ENCODE results near the gene SH2D2A. TPM values are rescaled to one million over a fixed set of nuclear protein-coding genes. Genes with fewer than 3 reads are reported as not detected.

SH2D2A gene
- total RNA-seq, 4 donors from 2014 or later: 2.2 to 6.5 (median 3.7) TPM

DNA sequence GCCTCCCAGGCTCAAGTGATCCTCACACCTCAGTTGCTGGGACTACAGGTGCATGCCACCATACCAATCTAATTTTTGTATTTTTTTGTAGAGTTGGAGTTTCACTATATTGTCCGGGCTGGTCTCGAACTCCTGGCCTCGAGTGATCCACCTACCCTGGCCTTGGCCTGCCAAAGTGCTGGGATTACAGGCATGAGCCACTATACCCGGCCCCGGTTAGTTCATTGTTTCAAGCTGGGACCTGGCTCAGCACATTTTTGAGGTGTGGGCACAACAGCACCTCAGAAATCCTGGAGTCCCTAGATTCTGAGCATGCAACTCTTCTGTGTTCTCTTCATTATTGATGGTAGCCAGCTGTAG lies 21.3 kb downstream of the SH2D2A start:
- no peak for ATAC-seq (ENCODE audit: low FRiP score)
- TF ChIP-seq, protein P1, sequence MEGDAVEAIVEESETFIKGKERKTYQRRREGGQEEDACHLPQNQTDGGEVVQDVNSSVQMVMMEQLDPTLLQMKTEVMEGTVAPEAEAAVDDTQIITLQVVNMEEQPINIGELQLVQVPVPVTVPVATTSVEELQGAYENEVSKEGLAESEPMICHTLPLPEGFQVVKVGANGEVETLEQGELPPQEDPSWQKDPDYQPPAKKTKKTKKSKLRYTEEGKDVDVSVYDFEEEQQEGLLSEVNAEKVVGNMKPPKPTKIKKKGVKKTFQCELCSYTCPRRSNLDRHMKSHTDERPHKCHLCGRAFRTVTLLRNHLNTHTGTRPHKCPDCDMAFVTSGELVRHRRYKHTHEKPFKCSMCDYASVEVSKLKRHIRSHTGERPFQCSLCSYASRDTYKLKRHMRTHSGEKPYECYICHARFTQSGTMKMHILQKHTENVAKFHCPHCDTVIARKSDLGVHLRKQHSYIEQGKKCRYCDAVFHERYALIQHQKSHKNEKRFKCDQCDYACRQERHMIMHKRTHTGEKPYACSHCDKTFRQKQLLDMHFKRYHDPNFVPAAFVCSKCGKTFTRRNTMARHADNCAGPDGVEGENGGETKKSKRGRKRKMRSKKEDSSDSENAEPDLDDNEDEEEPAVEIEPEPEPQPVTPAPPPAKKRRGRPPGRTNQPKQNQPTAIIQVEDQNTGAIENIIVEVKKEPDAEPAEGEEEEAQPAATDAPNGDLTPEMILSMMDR (IDR thresholded peaks at IDR 0.05): no peak
- DNase-seq (ENCODE audit: low spot score): no peak

DNA sequence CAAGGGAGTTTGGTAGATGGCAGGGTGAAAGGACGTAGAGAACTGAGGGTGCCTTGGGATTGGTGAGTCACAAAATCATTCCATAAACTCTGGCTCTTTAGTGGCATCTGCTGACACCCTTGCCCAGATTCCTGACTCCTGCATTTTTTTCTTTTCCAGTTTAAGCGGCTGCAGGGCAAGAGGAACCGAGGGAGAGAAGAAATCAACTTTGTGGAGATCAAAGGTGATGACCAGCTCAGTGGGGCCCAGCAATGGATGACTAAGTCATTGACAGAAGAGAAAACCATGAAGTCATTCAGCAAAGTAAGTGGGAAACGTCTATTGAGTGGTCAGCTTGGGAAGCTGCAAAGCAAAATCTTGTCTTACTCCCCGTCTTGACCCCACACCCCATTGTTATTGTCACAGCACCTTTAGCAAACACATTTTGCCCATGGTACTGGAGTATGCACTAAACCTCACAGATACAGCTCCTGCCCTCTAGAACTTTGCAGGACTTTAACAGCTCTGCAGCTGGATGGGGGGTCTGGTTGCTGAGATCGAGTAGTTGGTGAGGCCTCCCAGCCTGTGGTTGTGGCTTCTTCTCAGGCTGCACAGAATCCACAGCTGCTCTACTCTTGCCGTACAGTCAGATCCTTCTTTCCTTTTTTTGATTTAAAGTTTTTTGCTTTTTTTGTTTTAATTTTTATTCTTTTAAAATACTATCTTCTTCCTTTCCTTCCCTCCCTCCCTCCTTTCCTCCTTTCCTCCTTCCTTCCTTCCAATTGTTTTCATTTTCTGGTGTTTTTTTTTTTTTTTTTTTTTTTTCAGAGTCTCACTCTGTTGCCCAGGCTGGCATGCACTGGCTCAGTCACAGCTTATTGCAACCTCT lies 21.9 kb downstream of the SH2D2A start:
- DNase-seq (ENCODE audit: low spot score): no peak
- no peak for ATAC-seq (ENCODE audit: low FRiP score)
- TF ChIP-seq, protein P1 (IDR thresholded peaks at IDR 0.05): no peak

DNA sequence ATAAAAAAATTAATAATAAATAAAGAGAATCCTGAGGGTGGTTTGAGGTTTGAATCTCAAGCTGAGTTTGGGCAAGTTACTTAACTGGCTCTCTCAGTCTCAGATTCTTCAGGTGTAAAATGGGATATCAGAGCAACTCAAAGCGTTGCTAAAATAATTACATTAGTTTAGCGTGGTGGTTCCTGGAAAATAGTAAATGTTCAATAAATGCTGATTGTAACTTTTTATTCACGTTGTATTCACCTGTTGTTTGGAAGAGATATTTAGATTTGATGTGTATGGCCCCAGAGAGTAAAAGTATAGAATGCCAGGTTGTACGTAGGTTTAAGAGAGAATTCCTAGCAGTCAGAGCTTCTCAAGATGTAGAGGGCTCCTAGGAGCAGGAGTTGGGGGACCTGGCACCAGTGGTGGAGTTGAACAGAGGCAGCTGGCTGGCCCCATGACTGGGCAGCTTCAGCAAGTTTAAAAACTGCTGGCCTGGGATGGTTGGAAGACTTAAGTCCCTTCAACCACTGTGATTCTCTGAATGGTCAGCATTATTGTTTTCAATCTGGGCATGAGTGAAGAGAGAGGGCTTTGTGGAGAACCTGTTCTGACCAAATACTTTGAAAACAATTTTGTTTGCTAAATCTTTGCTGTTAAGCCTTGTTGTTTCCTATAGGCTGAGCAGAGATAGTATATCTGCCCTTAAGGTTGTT lies 26.9 kb downstream of the SH2D2A start:
- no peak for DNase-seq (ENCODE audit: low spot score)
- TF ChIP-seq, protein P1 (IDR thresholded peaks at IDR 0.05): no peak
- no peak for ATAC-seq (ENCODE audit: low FRiP score)

DNA sequence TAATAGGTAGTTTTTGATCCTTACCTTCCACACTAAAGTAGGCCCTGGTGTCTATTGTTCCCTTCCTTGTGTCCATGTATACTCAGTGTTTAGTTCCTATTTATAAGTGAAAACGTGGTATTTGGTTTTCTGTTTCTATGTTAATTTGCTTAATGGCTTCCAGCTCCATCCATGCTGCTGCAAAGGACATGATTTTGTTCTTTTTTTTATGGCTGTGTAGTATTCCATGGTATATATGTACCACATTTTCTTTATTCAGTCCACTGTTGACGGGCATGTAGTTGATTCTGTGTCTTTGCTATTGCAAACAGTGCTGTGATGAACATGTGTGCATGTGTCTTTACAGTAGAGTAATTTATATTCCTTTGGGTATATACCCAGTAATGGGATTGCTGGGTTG lies 28.5 kb downstream of the SH2D2A start:
- ATAC-seq (ENCODE audit: low FRiP score): no peak
- TF ChIP-seq, protein P1 (IDR thresholded peaks at IDR 0.05): no peak
- no peak for DNase-seq (ENCODE audit: low spot score)

DNA sequence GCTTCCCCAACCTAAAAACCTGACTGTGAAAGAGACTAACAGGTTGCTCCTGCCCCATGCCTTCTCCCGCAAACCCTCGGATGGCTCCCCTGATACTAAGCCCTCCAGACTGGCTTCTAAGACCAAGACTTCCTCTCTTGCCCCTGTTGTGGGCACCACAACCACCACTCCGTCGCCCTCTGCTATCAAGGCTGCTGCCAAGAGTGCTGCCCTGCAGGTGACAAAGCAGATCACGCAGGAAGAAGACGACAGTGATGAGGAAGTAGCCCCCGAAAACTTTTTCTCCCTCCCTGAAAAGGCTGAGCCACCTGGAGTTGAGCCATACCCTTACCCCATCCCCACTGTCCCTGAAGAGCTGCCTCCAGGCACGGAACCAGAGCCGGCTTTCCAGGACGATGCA lies 30.0 kb downstream of the SH2D2A start:
- ATAC-seq (ENCODE audit: low FRiP score): no peak
- no peak for DNase-seq (ENCODE audit: low spot score)
- TF ChIP-seq, protein P1 (IDR thresholded peaks at IDR 0.05): no peak

DNA sequence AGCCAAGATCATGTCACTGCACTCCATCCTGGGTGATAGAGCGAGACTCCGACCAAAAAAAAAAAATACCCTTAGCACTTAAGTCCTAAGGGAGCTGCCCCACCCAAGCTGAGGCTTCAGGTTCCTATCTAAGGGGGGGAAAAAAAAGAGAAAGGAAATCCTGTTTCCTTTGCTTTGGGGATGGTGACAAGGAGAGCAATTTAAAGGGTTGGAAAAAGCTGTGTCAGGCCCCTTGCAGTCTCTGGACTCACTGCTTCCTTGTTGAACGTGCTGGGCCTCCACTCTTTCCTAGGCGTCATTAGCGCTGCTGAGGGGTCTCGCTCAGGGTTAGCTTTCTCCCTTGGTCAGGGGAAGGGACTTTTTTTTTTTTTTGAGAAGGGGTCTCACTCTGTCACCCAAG lies 31.2 kb downstream of the SH2D2A start:
- ATAC-seq (ENCODE audit: low FRiP score) (no peak), DNase-seq (ENCODE audit: low spot score) (no peak)
- TF ChIP-seq, protein P1 (IDR thresholded peaks at IDR 0.05): no peak

Data from omental fat pad (tissue), 4 donors.